Measurements from ENCODE around the gene RASA4.
"Not testable (repeated sequence)": the region's sequence is repeated elsewhere in the genome, so short reads cannot be mapped to it uniquely, and the experiment has no call there.

The RASA4 gene

GRCh38 chr7:102542083-102542482 is 74.5 kb downstream of the RASA4 start:
- not testable (repeated sequence) for DNase-seq

- not testable (repeated sequence) for DNase-seq
Observed at GRCh38 chr7:102540604-102541003, 76.0 kb downstream of the RASA4 start.

GRCh38 chr7:102535062-102535615 is 81.4 kb downstream of the RASA4 start:
- peak; percentile 0 for DNase-seq

- DNase-seq: not testable (repeated sequence)
Observed at GRCh38 chr7:102532127-102532526, 84.4 kb downstream of the RASA4 start.

GRCh38 chr7:102531583-102531982 is 85.0 kb downstream of the RASA4 start:
- DNase-seq: not testable (repeated sequence)

GRCh38 chr7:102527822-102528793 is 88.4 kb downstream of the RASA4 start:
- DNase-seq: not testable (repeated sequence)

GRCh38 chr7:102527182-102527581 is 89.4 kb downstream of the RASA4 start:
- not testable (repeated sequence) for DNase-seq

GRCh38 chr7:102524803-102525202 is 91.8 kb downstream of the RASA4 start:
- DNase-seq: not testable (repeated sequence)

Data from RPMI8226 (cell line).